Esophagus squamous epithelium (tissue), 5 donors: ENCODE measurements around the gene VWA5A. TPM values are rescaled to one million over a fixed set of nuclear protein-coding genes. Genes with fewer than 3 reads are reported as not detected.

Experiments
- DNase-seq: peaks from one replicate; lab custom pipeline; 2025; lab: John Stamatoyannopoulos, UW
- H3K27ac ChIP-seq, 4 donors: fragments of 200-600 bp; sonication (generic); one replicate each; pipeline ENCODE4 v1.5.1; 2016 to 2019; ENCODE audit warnings: mild to moderate bottlenecking in 1 of 4
- H3K27me3 ChIP-seq, 4 donors: fragments of 200-600 bp; sonication (generic); 1 replicate in 3 of 4; 2 replicates in 1 of 4; pipeline versions ENCODE4 v1.5.1 to v1.6.0; 2017 to 2021; ENCODE audit warnings: antibody characterized with exemption in 1 of 4
- H3K36me3 ChIP-seq, 3 donors: fragments of 200-600 bp; sonication (generic); one replicate each; pipeline ENCODE4 v1.5.1; 2016 to 2019
- H3K4me1 ChIP-seq, 3 donors: fragments of 200-600 bp; sonication (generic); one replicate each; pipeline ENCODE4 v1.5.1; 2017 to 2019
- H3K4me3 ChIP-seq, 4 donors: fragments of 200-600 bp; sonication (generic); 1 replicate in 3 of 4; 2 replicates in 1 of 4; pipeline ENCODE4 v1.5.1; 2016 to 2019; ENCODE audit warnings: mild to moderate bottlenecking in 2 of 4, moderate library complexity in 1 of 4
- H3K9me3 ChIP-seq, 3 donors: fragments of 200-600 bp; sonication (generic); one replicate each; pipeline ENCODE4 v1.5.1; 2016 to 2019
- CTCF ChIP-seq, 6 experiments: fragments of 450-650 bp in 4 of 6; fragments of 200-600 bp in 2 of 6; sonication (generic) in 2 of 6; IDR thresholded peaks; one replicate each; pipeline ENCODE4 v1.5.1; 2016 to 2019; ENCODE audit warnings: antibody characterized with exemption in 6 of 6, mild to moderate bottlenecking in 4 of 6, moderate library complexity in 4 of 6
- POLR2A ChIP-seq, 4 donors: fragments of 450-650 bp; IDR thresholded peaks; one replicate each; pipeline ENCODE4 v1.6.1; 2017; ENCODE audit warnings: antibody characterized with exemption in 4 of 4, mild to moderate bottlenecking in 4 of 4, moderate library complexity in 3 of 4
- WGBS, 2 donors: methylation state at CpG; one replicate each; pipeline ENCODE4 v1.1.5; 2018; 5-methylcytosine and 5-hydroxymethylcytosine counted together
- intact Hi-C: fragments of 100-400 bp; cut with DNase I; formaldehyde crosslinking; loops from one replicate; pipeline ENCODE4 v1.15.0; 2022
- total RNA-seq, 4 donors: library from RNA; depleted of rRNA; stranded (reverse); fragments of >200 nt; gene quantifications; one replicate each; pipeline ENCODE4 v1.1.0, GENCODE V29; 2016
- donor health status: DM: yes; HTN: yes; CAD: no.

Gene VWA5A
- total RNA-seq, 4 donors from 2014 or later, result 2.7 to 19.8 (median 12.1) TPM

- H3K36me3 ChIP-seq, result no peaks in the 10 kb centered on the region
- 52 to 71% methylated on average over 3 of the region's 3 CpGs for WGBS, 2 donors
- DNase-seq, result no peak
- H3K27me3 ChIP-seq, result peaks cover 0 to 49% (median 0%) of the 10 kb centered on the region in 4 donors
- intact Hi-C loops, result no loop called here
- H3K9me3 ChIP-seq, result no peaks in the 10 kb centered on the region
- TF ChIP-seq POLR2A (IDR thresholded peaks at IDR 0.05) (no peak), CTCF (IDR thresholded peaks at IDR 0.05) (no peak)
- H3K27ac ChIP-seq, result no peak overlapping the region
- peaks cover 0 to 3% (median 0%) of the 10 kb centered on the region in 3 donors for H3K4me1 ChIP-seq
- H3K4me3 ChIP-seq, result no peak overlapping the region
Observed at GRCh38 chr11:124081483-124081882, 33.8 kb upstream of the VWA5A start.

GRCh38 chr11:124082371-124082770 lies 32.9 kb upstream of the VWA5A start:
- Histone ChIP-seq H3K9me3 (no peaks in the 10 kb centered on the region), H3K27me3 (peaks cover 0 to 45% (median 0%) of the 10 kb centered on the region in 4 donors), H3K27ac (no peak overlapping the region), H3K4me1 (no peaks in the 10 kb centered on the region), H3K4me3 (no peak overlapping the region), H3K36me3 (no peaks in the 10 kb centered on the region)
- 68 to 86% methylated on average over 4 of the region's 4 CpGs for WGBS, 2 donors
- intact Hi-C loops, result no loop called here
- DNase-seq, result no peak
- TF ChIP-seq CTCF (IDR thresholded peaks at IDR 0.05) (no peak), POLR2A (IDR thresholded peaks at IDR 0.05) (no peak)

- Histone ChIP-seq H3K27ac (no peak overlapping the region), H3K4me1 (no peaks in the 10 kb centered on the region), H3K9me3 (no peaks in the 10 kb centered on the region), H3K27me3 (peaks cover 0 to 29% (median 0%) of the 10 kb centered on the region in 4 donors), H3K36me3 (no peaks in the 10 kb centered on the region), H3K4me3 (no peak overlapping the region)
- WGBS, 2 donors, result 63 to 71% methylated on average over 3 of the region's 3 CpGs
- no peak for DNase-seq
- TF ChIP-seq POLR2A (IDR thresholded peaks at IDR 0.05) (no peak), CTCF (IDR thresholded peaks at IDR 0.05) (no peak)
- intact Hi-C loops, result no loop called here
Observed at GRCh38 chr11:124085583-124085982, 29.7 kb upstream of the VWA5A start.

- intact Hi-C loops, result no loop called here
- WGBS, 2 donors, result 38 to 50% methylated on average over 10 of the region's 10 CpGs
- Histone ChIP-seq H3K9me3 (no peaks in the 10 kb centered on the region), H3K27me3 (peaks cover 0 to 29% (median 0%) of the 10 kb centered on the region in 4 donors), H3K27ac (no peak overlapping the region), H3K4me1 (no peaks in the 10 kb centered on the region), H3K36me3 (no peaks in the 10 kb centered on the region), H3K4me3 (no peak overlapping the region)
- TF ChIP-seq CTCF (IDR thresholded peaks at IDR 0.05) (no peak), POLR2A (IDR thresholded peaks at IDR 0.05) (no peak)
- DNase-seq, result no peak
Observed at GRCh38 chr11:124085997-124086846, 29.0 kb upstream of the VWA5A start.

GRCh38 chr11:124090996-124091395 lies 24.3 kb upstream of the VWA5A start:
- H3K36me3 ChIP-seq, result no peaks in the 10 kb centered on the region
- no peaks in the 10 kb centered on the region for H3K9me3 ChIP-seq
- no peak for DNase-seq
- no peak overlapping the region for H3K27ac ChIP-seq
- peaks cover 0 to 7% (median 0%) of the 10 kb centered on the region in 4 donors for H3K27me3 ChIP-seq
- intact Hi-C loops, result no loop called here
- H3K4me3 ChIP-seq, result no peak overlapping the region
- no peak for TF ChIP-seq POLR2A (IDR thresholded peaks at IDR 0.05)
- no peak for TF ChIP-seq CTCF (IDR thresholded peaks at IDR 0.05)
- H3K4me1 ChIP-seq, result no peaks in the 10 kb centered on the region
